22Rv1 (cell line): Measurements from ENCODE around the gene DNMT3B.

Experiments used
- ZFX ChIP-seq: fragments of 450-650 bp; IDR thresholded peaks from 2 replicates; pipeline ENCODE4 v1.6.1; 2017; ENCODE audit warnings: antibody characterized with exemption, borderline replicate concordance
- TF ChIP-seq, protein P1 (sequence below): fragments of 450-650 bp; IDR thresholded peaks from 2 replicates; pipeline ENCODE4 v1.5.1; 2017; ENCODE audit warnings: mild to moderate bottlenecking

GRCh38 chr20:32790751-32791057 is 28.5 kb downstream of the DNMT3B start:
- TF ChIP-seq, protein P1, sequence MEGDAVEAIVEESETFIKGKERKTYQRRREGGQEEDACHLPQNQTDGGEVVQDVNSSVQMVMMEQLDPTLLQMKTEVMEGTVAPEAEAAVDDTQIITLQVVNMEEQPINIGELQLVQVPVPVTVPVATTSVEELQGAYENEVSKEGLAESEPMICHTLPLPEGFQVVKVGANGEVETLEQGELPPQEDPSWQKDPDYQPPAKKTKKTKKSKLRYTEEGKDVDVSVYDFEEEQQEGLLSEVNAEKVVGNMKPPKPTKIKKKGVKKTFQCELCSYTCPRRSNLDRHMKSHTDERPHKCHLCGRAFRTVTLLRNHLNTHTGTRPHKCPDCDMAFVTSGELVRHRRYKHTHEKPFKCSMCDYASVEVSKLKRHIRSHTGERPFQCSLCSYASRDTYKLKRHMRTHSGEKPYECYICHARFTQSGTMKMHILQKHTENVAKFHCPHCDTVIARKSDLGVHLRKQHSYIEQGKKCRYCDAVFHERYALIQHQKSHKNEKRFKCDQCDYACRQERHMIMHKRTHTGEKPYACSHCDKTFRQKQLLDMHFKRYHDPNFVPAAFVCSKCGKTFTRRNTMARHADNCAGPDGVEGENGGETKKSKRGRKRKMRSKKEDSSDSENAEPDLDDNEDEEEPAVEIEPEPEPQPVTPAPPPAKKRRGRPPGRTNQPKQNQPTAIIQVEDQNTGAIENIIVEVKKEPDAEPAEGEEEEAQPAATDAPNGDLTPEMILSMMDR, result no peak
- TF ChIP-seq ZFX, result no peak
